Thyroid gland (tissue), 4 donors: ENCODE data around the gene PMS2.
"Not testable (repeated sequence)": the region's sequence is repeated elsewhere in the genome, so short reads cannot be mapped to it uniquely, and the experiment has no call there.

Source experiments
- CTCF ChIP-seq, 6 experiments: fragments of 200-600 bp in 3 of 6; fragments of 450-650 bp in 3 of 6; sonication (generic) in 3 of 6; IDR thresholded peaks; one replicate each; pipeline ENCODE4 v1.5.1; 2016 to 2019; ENCODE audit warnings: antibody characterized with exemption in 6 of 6, mild to moderate bottlenecking in 2 of 6, inconsistent platforms in 1 of 6, moderate library complexity in 1 of 6
- POLR2A ChIP-seq, 2 donors: fragments of 450-650 bp; IDR thresholded peaks; one replicate each; pipeline ENCODE4 v1.6.1; 2017; ENCODE audit warnings: antibody characterized with exemption in 2 of 2, mild to moderate bottlenecking in 2 of 2, moderate library complexity in 1 of 2

GRCh38 chr7:5931250-5931649, 77.6 kb downstream of the PMS2 start:
- not testable (repeated sequence) for TF ChIP-seq POLR2A, CTCF (IDR thresholded peaks at IDR 0.05)
